SU-DHL-6 (cell line): ENCODE data around the gene SLC22A5.

Experiments
- CTCF ChIP-seq: fragments of 200-600 bp; sonication (generic); IDR thresholded peaks from one replicate; pipeline ENCODE4 v1.5.1; 2017; ENCODE audit warnings: antibody characterized with exemption, mild to moderate bottlenecking, low read length, moderate library complexity; ENCODE audit not compliant: insufficient read depth, poor library complexity, severe bottlenecking
- EZH2phosphoT487 ChIP-seq: fragments of 200-600 bp; sonication (generic), shearing (Covaris generic); conservative IDR thresholded peaks from 2 replicates; pipeline ENCODE4 v1.6.1; 2018; ENCODE audit warnings: mild to moderate bottlenecking, antibody characterized with exemption, low read length, moderate library complexity, mixed read lengths

GRCh38 chr5:132435886-132436285, 66.4 kb downstream of the SLC22A5 start:
- TF ChIP-seq CTCF (no peak), EZH2phosphoT487 (no peak)
